Keratinocyte (primary cell): ENCODE data around the gene ALDOB. TPM values are rescaled to one million over a fixed set of nuclear protein-coding genes. Genes with fewer than 3 reads are reported as not detected.

ENCODE experiments used
- DNase-seq: peaks from one replicate; pipeline ENCODE4 v3.0.0-alpha.2; 2011; ENCODE audit warnings: low read depth, missing footprints, low spot score
- FAIRE-seq: peaks from 2 replicates; lab custom pipeline; 2011; peaks lifted over from hg19 to GRCh38; lab: Jason Lieb, UNC
- H2AFZ ChIP-seq: 2 replicates; pipeline ENCODE4 v1.6.0; 2012; ENCODE audit warnings: low read length, control low read depth, inconsistent platforms; ENCODE audit not compliant: control insufficient read depth
- H3K27ac ChIP-seq: 2 replicates; pipeline ENCODE4 v1.5.1; 2011; ENCODE audit warnings: low read length; ENCODE audit not compliant: control insufficient read depth, insufficient read depth
- H3K27me3 ChIP-seq: 3 replicates; pipeline ENCODE4 v1.6.0; 2011; ENCODE audit warnings: low read length; ENCODE audit not compliant: control insufficient read depth, insufficient read depth; ENCODE audit errors: extremely low read depth
- H3K36me3 ChIP-seq, 2 experiments: 2 replicates in 1 of 2; 3 replicates in 1 of 2; pipeline ENCODE4 v1.5.1; 2011; ENCODE audit warnings: low read length in 2 of 2, mild to moderate bottlenecking in 1 of 2; ENCODE audit not compliant: control insufficient read depth in 2 of 2, insufficient read depth in 2 of 2; ENCODE audit errors: extremely low read depth in 1 of 2
- H3K4me1 ChIP-seq: 3 replicates; pipeline ENCODE4 v1.5.1; 2011; ENCODE audit warnings: low read length; ENCODE audit not compliant: control insufficient read depth, insufficient read depth; ENCODE audit errors: extremely low read depth
- H3K4me2 ChIP-seq: 3 replicates; pipeline ENCODE4 v1.6.0; 2011; ENCODE audit warnings: low read depth, low read length; ENCODE audit not compliant: control insufficient read depth, insufficient read depth; ENCODE audit errors: extremely low read depth
- H3K4me3 ChIP-seq, 3 experiments: fragments of 200-600 bp in 1 of 3; sonication (generic) in 1 of 3; 2 replicates in 2 of 3; 3 replicates in 1 of 3; pipeline ENCODE4 v1.5.1; 2011 to 2016; ENCODE audit warnings: low read length in 3 of 3, mild to moderate bottlenecking in 3 of 3, control low read depth in 2 of 3, inconsistent platforms in 1 of 3, low read depth in 1 of 3, mixed read lengths in 1 of 3, mixed run types in 1 of 3, moderate library complexity in 1 of 3; ENCODE audit not compliant: control insufficient read depth in 2 of 3, insufficient read depth in 2 of 3; ENCODE audit errors: extremely low read depth in 1 of 3
- H3K79me2 ChIP-seq: 2 replicates; pipeline ENCODE4 v1.6.0; 2012; ENCODE audit warnings: low read length; ENCODE audit not compliant: control insufficient read depth, insufficient read depth
- H3K9ac ChIP-seq: 3 replicates; pipeline ENCODE4 v1.6.0; 2011; ENCODE audit warnings: low read length; ENCODE audit not compliant: control insufficient read depth, insufficient read depth; ENCODE audit errors: extremely low read depth
- H3K9me1 ChIP-seq: 3 replicates; pipeline ENCODE4 v1.6.0; 2011; ENCODE audit warnings: low read length; ENCODE audit not compliant: control insufficient read depth, insufficient read depth; ENCODE audit errors: extremely low read depth
- H3K9me3 ChIP-seq: 2 replicates; pipeline ENCODE4 v1.5.1; 2012; ENCODE audit warnings: low read depth, low read length; ENCODE audit not compliant: control insufficient read depth
- H4K20me1 ChIP-seq: 3 replicates; pipeline ENCODE4 v1.6.0; 2011; ENCODE audit warnings: low read length; ENCODE audit not compliant: control insufficient read depth, insufficient read depth; ENCODE audit errors: extremely low read depth
- EZH2 ChIP-seq: IDR thresholded peaks from one replicate; pipeline ENCODE4 v1.6.1; 2012; ENCODE audit warnings: inconsistent platforms, mild to moderate bottlenecking, low read length, moderate library complexity
- dilution Hi-C: fragments of 300-500 bp; cut with MboI; formaldehyde crosslinking; loops from one replicate; pipeline ENCODE4 v1.7.0; 2020; ENCODE audit warnings: low sequenced_read_pairs; ENCODE audit not compliant: extremely low pct_ligation_motif_present
- polyA plus RNA-seq, 5 experiments: library from polyadenylated mRNA; depleted of rRNA in 3 of 5; stranded (reverse) in 3 of 5; stranded (forward) in 1 of 5; unstranded in 1 of 5; fragments of >200 nt; gene quantifications; 1 replicate in 1 of 5; 2 replicates in 3 of 5; 3 replicates in 1 of 5; pipeline versions ENCODE4 v1.2.1 to v1.2.3, GENCODE V29; 2011 to 2012; ENCODE audit warnings: missing spikeins in 2 of 5, low read depth in 1 of 5, low replicate concordance in 1 of 5
- TF ChIP-seq, protein P1 (sequence below), 3 experiments: IDR thresholded peaks in 1 of 3; conservative IDR thresholded peaks in 1 of 3; optimal IDR thresholded peaks in 1 of 3; 2 replicates in 2 of 3; 3 replicates in 1 of 3; pipeline versions ENCODE3 to v1.5.1; 2011; ENCODE audit warnings: low read length in 3 of 3, mild to moderate bottlenecking in 3 of 3, moderate library complexity in 2 of 3, control low read depth in 1 of 3, inconsistent platforms in 1 of 3; ENCODE audit not compliant: insufficient read depth in 2 of 3; ENCODE audit errors: extremely low read depth in 1 of 3

The ALDOB gene
- polyA plus RNA-seq, 1 donor (not counting 4 experiments of a cell fraction or from before 2014, with no cell fraction given), result not detected

DNA sequence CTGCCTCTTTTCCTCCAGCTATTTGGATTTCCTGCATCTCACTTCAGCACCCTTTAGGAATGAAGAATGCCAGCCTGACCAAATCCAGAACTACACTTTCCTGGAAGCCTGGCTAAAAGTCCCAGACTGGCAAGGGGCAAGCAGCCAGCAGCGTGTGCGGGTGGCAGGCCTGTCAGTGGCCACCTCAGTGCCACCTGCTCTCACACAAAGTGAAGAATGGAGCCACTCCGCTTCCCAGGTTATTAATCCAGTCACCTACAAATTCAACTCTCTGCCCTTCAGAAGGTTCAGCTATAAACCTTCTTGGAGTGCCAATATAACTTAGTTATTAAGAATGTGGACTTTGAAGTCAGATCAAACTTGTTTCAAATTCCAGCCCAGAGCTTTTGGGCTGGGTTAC is 6.7 kb upstream of the ALDOB start:
- no peak overlapping the region for H3K9ac ChIP-seq
- no peak overlapping the region for H3K27ac ChIP-seq
- no peaks in the 10 kb centered on the region for H3K9me1 ChIP-seq
- no peaks in the 10 kb centered on the region for H3K36me3 ChIP-seq
- no peak overlapping the region for H2AFZ ChIP-seq
- DNase-seq, result no peak
- H3K9me3 ChIP-seq, result no peaks in the 10 kb centered on the region
- no peak overlapping the region for H3K4me3 ChIP-seq
- TF ChIP-seq EZH2, result no peak
- TF ChIP-seq, protein P1, sequence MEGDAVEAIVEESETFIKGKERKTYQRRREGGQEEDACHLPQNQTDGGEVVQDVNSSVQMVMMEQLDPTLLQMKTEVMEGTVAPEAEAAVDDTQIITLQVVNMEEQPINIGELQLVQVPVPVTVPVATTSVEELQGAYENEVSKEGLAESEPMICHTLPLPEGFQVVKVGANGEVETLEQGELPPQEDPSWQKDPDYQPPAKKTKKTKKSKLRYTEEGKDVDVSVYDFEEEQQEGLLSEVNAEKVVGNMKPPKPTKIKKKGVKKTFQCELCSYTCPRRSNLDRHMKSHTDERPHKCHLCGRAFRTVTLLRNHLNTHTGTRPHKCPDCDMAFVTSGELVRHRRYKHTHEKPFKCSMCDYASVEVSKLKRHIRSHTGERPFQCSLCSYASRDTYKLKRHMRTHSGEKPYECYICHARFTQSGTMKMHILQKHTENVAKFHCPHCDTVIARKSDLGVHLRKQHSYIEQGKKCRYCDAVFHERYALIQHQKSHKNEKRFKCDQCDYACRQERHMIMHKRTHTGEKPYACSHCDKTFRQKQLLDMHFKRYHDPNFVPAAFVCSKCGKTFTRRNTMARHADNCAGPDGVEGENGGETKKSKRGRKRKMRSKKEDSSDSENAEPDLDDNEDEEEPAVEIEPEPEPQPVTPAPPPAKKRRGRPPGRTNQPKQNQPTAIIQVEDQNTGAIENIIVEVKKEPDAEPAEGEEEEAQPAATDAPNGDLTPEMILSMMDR (optimal IDR thresholded peaks at IDR 0.05 in 1 of 3, IDR thresholded peaks at IDR 0.05 in 1 of 3, conservative IDR thresholded peaks at IDR 0.05 in 1 of 3; ENCODE audit: extremely low read depth in 1 of 3, insufficient read depth in 2 of 3, low read length in 3 of 3), result no peak
- dilution Hi-C loops, result no loop called here
- no peak for FAIRE-seq
- no peak overlapping the region for H3K4me2 ChIP-seq
- no peaks in the 10 kb centered on the region for H3K4me1 ChIP-seq
- no peaks in the 10 kb centered on the region for H3K27me3 ChIP-seq
- H4K20me1 ChIP-seq, result no peaks in the 10 kb centered on the region
- no peaks in the 10 kb centered on the region for H3K79me2 ChIP-seq

DNA sequence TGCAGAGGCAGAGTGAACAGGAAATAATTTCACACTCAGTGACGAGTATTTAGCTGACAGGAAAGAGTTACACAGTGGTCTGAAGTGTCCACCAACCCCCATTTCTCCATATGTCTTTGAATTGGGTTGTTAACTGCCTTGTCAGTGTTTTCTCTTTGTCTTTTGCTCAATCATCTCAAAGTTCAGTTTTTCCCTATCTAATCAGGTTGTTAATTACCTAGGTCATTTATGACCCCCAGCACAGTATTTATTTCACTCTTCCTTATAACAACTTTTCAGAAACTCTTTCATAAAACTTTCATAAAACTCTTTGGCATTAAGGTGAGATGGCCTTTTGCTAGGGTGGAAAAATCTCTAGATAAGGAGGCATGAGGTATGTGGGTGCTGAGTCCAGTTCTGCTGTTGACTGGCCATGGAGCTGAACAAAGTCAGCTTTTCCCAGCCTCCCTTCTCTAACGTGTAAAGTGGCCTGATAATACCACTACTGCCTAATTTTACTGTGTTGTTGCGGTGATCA is 5.2 kb upstream of the ALDOB start:
- dilution Hi-C loops, result no loop called here

More for the DNA sequence above, 5.2 kb upstream of the ALDOB start:
- H3K9ac ChIP-seq, result no peak overlapping the region
- H3K9me1 ChIP-seq, result no peaks in the 10 kb centered on the region
- no peak overlapping the region for H3K4me2 ChIP-seq
- H2AFZ ChIP-seq, result no peak overlapping the region
- H3K36me3 ChIP-seq, result no peaks in the 10 kb centered on the region
- no peak overlapping the region for H3K4me3 ChIP-seq
- TF ChIP-seq EZH2, result no peak
- TF ChIP-seq, protein P1 (optimal IDR thresholded peaks at IDR 0.05 in 1 of 3, IDR thresholded peaks at IDR 0.05 in 1 of 3, conservative IDR thresholded peaks at IDR 0.05 in 1 of 3; ENCODE audit: extremely low read depth in 1 of 3, insufficient read depth in 2 of 3, low read length in 3 of 3), result no peak
- H3K27me3 ChIP-seq, result no peaks in the 10 kb centered on the region
- DNase-seq (no peak), FAIRE-seq (no peak)
- no peaks in the 10 kb centered on the region for H3K79me2 ChIP-seq
- no peaks in the 10 kb centered on the region for H3K4me1 ChIP-seq
- no peaks in the 10 kb centered on the region for H4K20me1 ChIP-seq
- H3K9me3 ChIP-seq, result no peaks in the 10 kb centered on the region
- no peak overlapping the region for H3K27ac ChIP-seq
